Smooth muscle cell (in vitro differentiated cells): Measurements from ENCODE around the gene PEX7. TPM values are rescaled to one million over a fixed set of nuclear protein-coding genes. Genes with fewer than 3 reads are reported as not detected.
A peak's percentile ranks its signal among the peaks of the same experiment; 100 is the strongest.

Source experiments
- DNase-seq: peaks from one replicate; lab custom pipeline; 2025; ENCODE audit not compliant: unreplicated experiment; lab: John Stamatoyannopoulos, UW
- H2AFZ ChIP-seq: fragments of 200-600 bp; sonication (generic); 2 replicates; pipeline ENCODE4 v1.6.0; 2016; ENCODE audit warnings: antibody characterized with exemption, low read depth, mild to moderate bottlenecking
- H3F3A ChIP-seq: fragments of 200-600 bp; sonication (generic); 2 replicates; pipeline ENCODE4 v1.6.0; 2017; ENCODE audit warnings: antibody characterized with exemption, low read depth
- H3K27ac ChIP-seq: fragments of 200-600 bp; sonication (generic); 2 replicates; pipeline ENCODE4 v1.5.1; 2016; ENCODE audit warnings: low read depth, mild to moderate bottlenecking
- H3K27me3 ChIP-seq: fragments of 200-600 bp; sonication (generic); 2 replicates; pipeline ENCODE4 v1.6.1; 2016; ENCODE audit warnings: low read depth, mild to moderate bottlenecking
- H3K36me3 ChIP-seq: fragments of 200-600 bp; sonication (generic); 2 replicates; pipeline ENCODE4 v1.5.1; 2016; ENCODE audit warnings: low read depth
- H3K4me1 ChIP-seq: fragments of 200-600 bp; sonication (generic); 2 replicates; pipeline ENCODE4 v1.5.1; 2016; ENCODE audit warnings: low read depth
- H3K4me2 ChIP-seq: fragments of 200-600 bp; sonication (generic); 2 replicates; pipeline ENCODE4 v1.6.0; 2016; ENCODE audit warnings: mild to moderate bottlenecking
- H3K4me3 ChIP-seq: fragments of 200-600 bp; sonication (generic); 2 replicates; pipeline ENCODE4 v1.5.1; 2016; ENCODE audit warnings: mild to moderate bottlenecking
- H3K79me2 ChIP-seq: fragments of 200-600 bp; sonication (generic); 2 replicates; pipeline ENCODE4 v1.6.0; 2016; ENCODE audit warnings: low read depth, mild to moderate bottlenecking
- H3K9ac ChIP-seq: fragments of 200-600 bp; sonication (generic); 2 replicates; pipeline ENCODE4 v1.6.0; 2016; ENCODE audit warnings: low read depth
- H3K9me3 ChIP-seq: fragments of 200-600 bp; sonication (generic); replicated peaks from 2 replicates; pipeline ENCODE4 v1.5.1; 2016; ENCODE audit warnings: low read depth
- H4K20me1 ChIP-seq: fragments of 200-600 bp; sonication (generic); 2 replicates; pipeline ENCODE4 v1.6.0; 2016; ENCODE audit warnings: low read depth
- CTCF ChIP-seq: fragments of 200-600 bp; sonication (generic); IDR thresholded peaks from 2 replicates; pipeline ENCODE4 v1.5.1; 2017; ENCODE audit warnings: borderline replicate concordance, mild to moderate bottlenecking, antibody characterized with exemption; ENCODE audit not compliant: insufficient read depth, poor library complexity, severe bottlenecking
- WGBS: methylation state at CpG from one replicate; pipeline ENCODE4 v1.1.7; 2016; ENCODE audit warnings: low lambda C conversion rate; 5-methylcytosine and 5-hydroxymethylcytosine counted together
- polyA plus RNA-seq: library from polyadenylated mRNA; unstranded; fragments of >200 nt; fragmentation: Nextera tagmentation; extraction: Ambion mirVana; gene quantifications from 2 replicates; pipeline ENCODE4 v1.2.1, GENCODE V29; 2016
- total RNA-seq: library from RNA; depleted of rRNA; stranded (reverse); fragments of >200 nt; gene quantifications from 2 replicates; pipeline ENCODE4 v1.2.3, GENCODE V29; 2014

Gene PEX7, protein sequence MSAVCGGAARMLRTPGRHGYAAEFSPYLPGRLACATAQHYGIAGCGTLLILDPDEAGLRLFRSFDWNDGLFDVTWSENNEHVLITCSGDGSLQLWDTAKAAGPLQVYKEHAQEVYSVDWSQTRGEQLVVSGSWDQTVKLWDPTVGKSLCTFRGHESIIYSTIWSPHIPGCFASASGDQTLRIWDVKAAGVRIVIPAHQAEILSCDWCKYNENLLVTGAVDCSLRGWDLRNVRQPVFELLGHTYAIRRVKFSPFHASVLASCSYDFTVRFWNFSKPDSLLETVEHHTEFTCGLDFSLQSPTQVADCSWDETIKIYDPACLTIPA
- total RNA-seq (5.6 and 10.3 TPM in 2 replicates), polyA plus RNA-seq (13.3 and 14.4 TPM in 2 replicates)

DNA sequence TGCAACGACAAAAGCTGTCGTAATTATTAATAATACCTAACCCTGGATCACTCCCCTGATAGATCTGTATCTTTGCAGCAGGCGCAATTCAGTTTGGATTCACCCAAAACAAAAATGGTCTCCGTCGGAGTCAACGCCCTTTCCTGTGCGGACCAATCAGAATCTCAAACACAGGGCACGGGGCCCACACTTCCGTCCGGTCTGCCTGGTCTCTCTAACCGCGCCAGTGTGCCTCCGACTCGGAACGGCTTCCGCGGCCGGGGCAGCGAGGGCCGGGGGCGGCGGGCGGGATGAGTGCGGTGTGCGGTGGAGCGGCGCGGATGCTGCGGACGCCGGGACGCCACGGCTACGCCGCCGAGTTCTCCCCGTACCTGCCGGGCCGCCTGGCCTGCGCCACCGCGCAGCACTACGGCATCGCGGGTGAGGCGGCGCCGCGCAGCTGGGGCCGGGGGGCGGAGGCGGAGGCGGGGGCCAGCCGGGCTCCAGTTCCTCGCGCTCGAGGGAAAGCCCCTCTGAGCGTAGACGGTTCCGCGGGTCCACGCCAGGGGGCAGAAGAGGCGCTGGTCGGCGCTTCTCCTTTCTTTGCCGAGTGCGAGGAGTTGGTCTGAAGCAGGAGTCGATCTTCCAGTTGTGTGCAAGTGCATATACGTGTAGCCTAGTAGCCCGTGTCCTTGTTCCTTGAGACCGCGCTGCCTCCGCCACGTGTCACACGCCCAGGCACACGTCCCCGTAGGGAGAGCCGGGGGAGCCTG, at the start of gene PEX7:
PEX7 (plus strand) TSS at position 217 of the 752 bp plus-strand sequence; CDS start at position 291, 74 bp downstream.
- Histone ChIP-seq H3K9me3 (no peaks in the 10 kb centered on the region), H2AFZ (peak within 1 kb of the TSS; percentile 100), H3F3A (no peaks in the 10 kb centered on the region), H3K79me2 (no peaks in the 10 kb centered on the region), H3K9ac (peak within 1 kb of the TSS; percentile 82), H3K4me2 (peak within 1 kb of the TSS; percentile 95), H3K27ac (peak within 1 kb of the TSS; percentile 77), H3K36me3 (peaks cover 3% of the 10 kb centered on the region), H3K4me3 (peak within 1 kb of the TSS; percentile 83), H3K4me1 (no peaks in the 10 kb centered on the region), H3K27me3 (peaks cover 22% of the 10 kb centered on the region), H4K20me1 (no peaks in the 10 kb centered on the region)
- WGBS: 3% methylated on average over 36 of the region's 78 CpGs
- TF ChIP-seq CTCF: peak; percentile 59
- DNase-seq: peak; percentile 80

- Histone ChIP-seq H3K27ac (peak overlapping the region; percentile 44), H3K36me3 (no peaks in the 10 kb centered on the region), H3K79me2 (no peaks in the 10 kb centered on the region), H3K4me1 (no peaks in the 10 kb centered on the region), H4K20me1 (no peaks in the 10 kb centered on the region), H3K9me3 (no peaks in the 10 kb centered on the region), H3K9ac (no peak overlapping the region), H3K4me2 (no peak overlapping the region), H3F3A (no peaks in the 10 kb centered on the region), H2AFZ (no peak overlapping the region), H3K4me3 (no peak overlapping the region), H3K27me3 (no peaks in the 10 kb centered on the region)
- no peak for DNase-seq
- 74% methylated on average over 6 of the region's 6 CpGs for WGBS
- no peak for TF ChIP-seq CTCF
These were observed 49.5 kb upstream of the PEX7 start for GRCh38 chr6:136772685-136773472.

GRCh38 chr6:136773473-136773796, 49.0 kb upstream of the PEX7 start:
- no peaks in the 10 kb centered on the region for H3K4me1 ChIP-seq
- no peak for TF ChIP-seq CTCF
- no peak overlapping the region for H3K4me2 ChIP-seq
- no peak overlapping the region for H3K9ac ChIP-seq
- no peaks in the 10 kb centered on the region for H4K20me1 ChIP-seq
- H2AFZ ChIP-seq: no peak overlapping the region
- WGBS: 91% methylated on average over 4 of the region's 4 CpGs
- H3K4me3 ChIP-seq: no peak overlapping the region
- H3K27ac ChIP-seq: no peak overlapping the region
- H3K79me2 ChIP-seq: no peaks in the 10 kb centered on the region
- H3K9me3 ChIP-seq: no peaks in the 10 kb centered on the region
- H3K27me3 ChIP-seq: no peaks in the 10 kb centered on the region
- DNase-seq: no peak
- H3F3A ChIP-seq: no peaks in the 10 kb centered on the region
- no peaks in the 10 kb centered on the region for H3K36me3 ChIP-seq
